ENCODE measurements around the gene LRRIQ4.
A peak's percentile ranks its signal among the peaks of the same experiment; 100 is the strongest.

Gene LRRIQ4

GRCh38 chr3:169855514-169855913 is 42.8 kb downstream of the LRRIQ4 start:
- DNase-seq (ENCODE audit: low read depth): no peak

DNA sequence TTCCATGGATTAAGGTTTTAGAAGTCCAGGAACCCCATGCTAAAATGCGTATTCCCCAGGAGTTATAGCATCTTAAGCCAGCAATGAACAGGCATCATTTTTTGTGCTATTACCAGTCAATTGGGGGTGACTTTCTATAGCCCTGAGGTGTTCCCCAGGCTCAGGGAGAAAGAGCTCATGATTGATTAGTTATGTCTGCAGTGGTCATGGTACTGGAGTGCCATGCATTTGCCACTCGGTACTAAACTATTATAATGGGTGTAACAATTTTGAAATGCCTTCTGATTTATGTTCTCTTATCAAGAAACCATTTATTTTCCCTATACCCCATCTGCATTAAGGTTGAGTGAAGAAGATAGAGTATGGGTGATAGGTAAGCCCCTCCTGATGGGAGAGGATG is 45.1 kb downstream of the LRRIQ4 start:
- no peak for DNase-seq (ENCODE audit: low read depth)

DNA sequence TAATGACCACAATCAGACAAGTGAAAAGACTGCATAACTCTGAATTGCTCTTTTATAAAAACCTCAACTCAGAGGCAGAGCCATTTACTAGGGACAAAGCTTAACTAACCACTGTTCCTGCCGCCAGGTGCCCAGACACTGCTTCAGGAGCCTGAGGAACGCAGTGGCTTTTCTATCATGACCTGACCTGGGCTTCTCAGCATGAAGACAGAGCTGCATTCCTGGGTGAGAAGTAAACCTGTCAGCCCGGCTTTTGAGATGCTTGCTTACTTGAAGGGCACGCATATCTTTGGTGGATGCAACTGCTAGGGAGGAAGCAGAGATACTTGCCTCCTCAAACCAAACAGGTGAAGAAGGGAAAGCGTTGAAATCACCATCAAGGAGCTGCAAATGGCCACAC is 49.2 kb downstream of the LRRIQ4 start:
- no peak for DNase-seq (ENCODE audit: low read depth)

GRCh38 chr3:169863458-169863899 is 50.8 kb downstream of the LRRIQ4 start:
- DNase-seq (ENCODE audit: low read depth): peak; percentile 49

- no peak for DNase-seq (ENCODE audit: low read depth)
Measured at GRCh38 chr3:169864270-169864669, 51.6 kb downstream of the LRRIQ4 start.

DNA sequence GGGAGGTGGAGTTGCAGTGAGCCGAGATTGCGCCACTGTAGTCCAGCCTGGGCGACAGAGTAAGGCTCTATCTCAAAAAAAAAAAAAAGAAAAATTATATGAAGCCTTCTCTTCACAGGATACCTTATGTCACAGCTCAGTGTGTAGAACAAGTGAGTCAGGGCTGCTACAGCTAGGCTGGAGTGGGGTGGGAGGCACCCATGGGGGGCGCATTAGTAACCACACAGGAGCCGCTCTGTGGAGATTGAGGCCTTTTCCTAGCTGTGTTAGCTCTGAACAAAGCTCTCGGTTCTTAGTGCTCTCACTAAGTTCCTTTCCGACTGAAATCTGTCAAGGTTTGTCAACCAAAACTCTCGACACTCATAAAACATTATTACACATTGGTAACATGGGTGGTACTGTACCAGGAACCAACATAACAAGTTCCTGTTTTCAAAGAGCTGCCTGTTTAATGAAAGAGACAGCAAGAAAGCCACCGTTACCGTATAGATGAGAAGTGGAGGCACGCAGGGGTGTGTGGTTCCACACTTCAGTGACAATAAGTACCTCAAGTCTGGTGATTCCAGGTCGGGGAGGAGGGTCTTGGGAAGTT is 52.6 kb downstream of the LRRIQ4 start:
- no peak for DNase-seq (ENCODE audit: low read depth)

DNA sequence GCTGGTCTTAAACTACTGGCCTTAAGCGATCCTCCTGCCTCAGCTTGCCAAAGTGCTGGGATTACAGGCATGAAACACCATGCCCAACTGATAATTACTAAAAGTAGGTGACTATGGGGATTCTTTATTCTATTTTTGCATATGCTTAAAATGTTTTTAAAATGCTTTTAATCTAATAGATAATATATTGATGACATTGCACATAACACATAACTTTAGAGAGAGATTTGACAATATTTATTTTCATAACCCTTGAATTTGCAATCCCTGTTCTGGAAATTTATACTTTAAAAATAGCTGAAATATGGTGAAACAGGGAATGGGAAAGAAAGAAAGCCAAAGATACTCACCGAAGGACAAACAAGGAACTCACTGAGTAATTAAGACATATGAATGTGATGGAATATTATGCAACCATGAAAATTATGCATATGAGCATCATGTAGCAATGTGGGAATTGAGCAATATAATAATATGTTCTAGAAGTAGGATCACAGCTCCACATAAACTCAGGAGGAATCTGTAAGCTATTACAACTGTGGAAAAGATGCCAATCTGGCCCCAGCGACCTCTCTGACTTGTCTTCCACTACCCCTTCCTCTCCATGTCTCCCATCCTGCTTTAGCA is 55.0 kb downstream of the LRRIQ4 start:
- no peak for DNase-seq (ENCODE audit: low read depth)

- no peak for DNase-seq (ENCODE audit: low read depth)
Measured at GRCh38 chr3:169868369-169868768, 55.7 kb downstream of the LRRIQ4 start.

- DNase-seq (ENCODE audit: low read depth): no peak
Measured at GRCh38 chr3:169869484-169870220, 57.0 kb downstream of the LRRIQ4 start, which contains the start of gene LRRC31. TSS of gene LRRC31 (minus strand) at chr3:169869935. CDS start at chr3:169869807, 128 bp downstream.

GRCh38 chr3:169871129-169871886 is 58.6 kb downstream of the LRRIQ4 start:
- DNase-seq (ENCODE audit: low read depth): no peak

DNA sequence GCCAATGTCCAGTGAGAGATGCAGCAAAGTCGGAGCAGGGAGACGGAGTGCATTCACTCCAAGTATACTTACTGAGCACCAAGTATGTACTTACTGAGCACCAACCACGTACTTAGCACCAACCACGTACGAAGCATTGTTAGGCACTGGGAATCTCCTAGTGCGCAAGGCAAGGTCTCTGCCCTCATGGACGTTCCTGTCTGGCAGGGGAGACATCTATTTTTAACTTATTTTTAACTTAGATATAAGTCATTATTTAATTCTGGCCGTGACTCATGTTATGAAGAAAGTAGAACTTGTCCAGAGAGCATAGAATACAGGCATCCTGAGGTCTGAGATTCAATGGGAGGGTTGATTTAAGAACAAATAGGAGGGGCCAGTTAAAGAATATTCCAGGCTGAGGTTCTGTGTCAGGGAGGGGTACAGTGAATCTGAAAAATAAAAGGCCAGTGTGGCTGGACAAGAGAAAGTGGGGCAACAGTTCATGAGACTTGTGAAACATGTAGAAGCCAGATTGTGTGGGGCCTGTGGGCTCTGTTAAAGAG is 66.4 kb downstream of the LRRIQ4 start:
- no peak for DNase-seq (ENCODE audit: low read depth)

DNA sequence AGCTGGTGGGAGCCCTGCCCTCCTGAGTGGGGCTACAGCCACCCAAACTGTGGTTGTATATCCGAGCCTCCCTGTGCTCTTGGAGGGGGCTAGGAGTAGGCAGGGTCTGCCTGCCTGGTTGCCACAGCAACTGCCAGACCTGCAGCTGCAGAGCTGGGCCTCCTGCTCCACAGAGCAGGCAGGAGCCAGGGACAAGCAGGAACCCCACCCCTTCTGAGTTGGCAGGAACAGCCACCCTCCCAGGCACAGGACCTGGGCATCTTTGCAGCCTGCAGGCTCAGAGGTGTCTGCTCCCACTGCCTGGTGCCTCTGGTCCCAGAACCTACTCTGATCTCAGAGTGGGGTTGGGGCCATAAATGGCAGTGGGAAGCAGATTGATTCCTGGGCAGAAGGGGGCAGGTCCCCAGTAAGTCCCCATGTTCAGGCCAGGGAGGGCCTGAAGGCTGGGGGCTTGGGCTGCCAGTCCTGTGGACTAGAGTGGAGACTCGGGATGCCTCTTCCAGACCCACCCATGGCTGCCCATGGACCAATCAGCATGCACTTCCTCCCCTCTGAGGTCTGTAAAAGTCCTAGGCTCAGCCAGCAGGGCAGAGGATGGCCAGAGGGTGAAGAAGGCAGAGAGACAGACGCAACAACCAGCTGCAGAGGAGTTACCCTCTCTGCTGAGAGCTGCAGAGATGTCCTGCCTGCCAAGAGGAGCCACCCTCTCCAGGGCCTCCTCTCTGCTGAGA is 67.3 kb downstream of the LRRIQ4 start:
- DNase-seq (ENCODE audit: low read depth): no peak

DNA sequence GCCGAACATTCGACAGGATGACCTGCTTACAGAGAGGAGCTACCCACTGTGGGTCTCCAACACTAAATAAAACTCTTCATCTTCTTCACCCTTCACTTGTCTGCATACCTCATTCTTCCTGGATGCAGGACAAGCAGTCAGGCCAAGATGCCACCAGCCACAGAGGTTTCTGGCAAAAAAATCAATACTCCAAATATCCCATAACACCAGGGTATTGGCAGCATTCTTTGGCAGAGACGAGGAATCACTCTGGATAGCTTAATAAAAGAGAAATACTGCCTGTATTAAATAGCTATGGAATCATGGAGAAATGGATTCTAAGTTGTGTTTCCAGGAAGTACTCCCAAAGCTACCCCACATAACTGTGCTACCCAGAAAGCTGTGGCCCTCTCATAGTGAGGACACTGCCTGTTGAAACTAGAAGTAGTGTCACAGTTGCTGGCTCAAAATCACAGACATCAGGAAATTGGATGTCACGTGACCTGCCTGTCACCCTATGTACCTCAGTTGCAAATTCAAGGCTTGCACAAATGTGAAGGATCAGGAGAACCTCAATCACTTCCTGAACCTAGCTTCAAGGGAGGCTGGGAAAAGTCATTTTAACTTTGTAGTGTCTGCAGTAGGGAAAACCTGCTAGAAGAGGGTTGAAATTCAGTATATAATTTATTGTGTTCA is 68.0 kb downstream of the LRRIQ4 start:
- no peak for DNase-seq (ENCODE audit: low read depth)

GRCh38 chr3:169886671-169887070 is 74.0 kb downstream of the LRRIQ4 start:
- no peak for DNase-seq (ENCODE audit: low read depth)
